Camera-type eye (tissue), 1 donor: Measurements from ENCODE around the gene NAA20. TPM values are rescaled to one million over a fixed set of nuclear protein-coding genes. Genes with fewer than 3 reads are reported as not detected.

ENCODE experiments used
- total RNA-seq: library from RNA; depleted of rRNA; stranded (reverse); fragments of >200 nt; gene quantifications from one replicate; pipeline ENCODE4 v1.2.3, GENCODE V29; 2014

Gene NAA20
- total RNA-seq = 31.8 TPM

GRCh38 chr20:20017001-20017843, at the start of gene NAA20:
Gene NAA20, plus strand, starts transcription at chr20:20017362. Its CDS starts 35 bp downstream, at chr20:20017397.

GRCh38 chr20:20052074-20052970, 35.2 kb downstream of the NAA20 start, which contains the start of the genes CFAP61 and CRNKL1:
Gene CFAP61, plus strand, starts transcription at chr20:20052532. Its CDS starts 4,122 bp downstream, at chr20:20056654.
Gene CRNKL1, minus strand, starts transcription at chr20:20052466. Its CDS starts 124 bp downstream, at chr20:20052342.

Other genes starting within 250 kb of the NAA20 start
- 66.3 TPM for gene CRNKL1, start 35.1 kb downstream of the NAA20 start, total RNA-seq
- 2.1 TPM for gene CFAP61, start 35.2 kb downstream of the NAA20 start, total RNA-seq